Uterus (tissue), 4 donors: ENCODE results near the gene BLOC1S3. TPM values are rescaled to one million over a fixed set of nuclear protein-coding genes. Genes with fewer than 3 reads are reported as not detected.

Experiments used
- DNase-seq, 2 donors: peaks; one replicate each; pipeline ENCODE4 v3.0.0-alpha.2; 2019 to 2020
- H3K27ac ChIP-seq, 2 donors: fragments of 200-600 bp; sonication (generic); 1 replicate in 1 of 2; 2 replicates in 1 of 2; pipeline ENCODE4 v1.5.1; 2016 to 2018
- H3K27me3 ChIP-seq, 2 donors: fragments of 200-600 bp; sonication (generic); one replicate each; pipeline ENCODE4 v1.5.1; 2018 to 2019; ENCODE audit warnings: control low read depth in 1 of 2
- H3K36me3 ChIP-seq, 2 donors: fragments of 200-600 bp; sonication (generic); one replicate each; pipeline ENCODE4 v1.5.1; 2019; ENCODE audit warnings: control low read depth in 1 of 2
- H3K4me1 ChIP-seq, 2 donors: fragments of 200-600 bp; sonication (generic); one replicate each; pipeline ENCODE4 v1.5.1; 2018 to 2019; ENCODE audit warnings: control low read depth in 1 of 2
- H3K4me3 ChIP-seq, 2 donors: fragments of 200-600 bp; sonication (generic); 1 replicate in 1 of 2; 2 replicates in 1 of 2; pipeline ENCODE4 v1.5.1; 2018 to 2019; ENCODE audit warnings: mild to moderate bottlenecking in 1 of 2
- H3K9me3 ChIP-seq, 2 donors: fragments of 200-600 bp; sonication (generic); one replicate each; pipeline ENCODE4 v1.5.1; 2019; ENCODE audit warnings: control low read depth in 1 of 2
- CTCF ChIP-seq, 4 experiments: fragments of 200-600 bp in 2 of 4; fragments of 450-650 bp in 2 of 4; sonication (generic) in 2 of 4; IDR thresholded peaks; one replicate each; pipeline ENCODE4 v1.5.1; 2016 to 2019; ENCODE audit warnings: antibody characterized with exemption in 4 of 4, mild to moderate bottlenecking in 2 of 4, moderate library complexity in 1 of 4
- POLR2A ChIP-seq, 2 donors: fragments of 450-650 bp; IDR thresholded peaks; one replicate each; pipeline ENCODE4 v1.6.1; 2016; ENCODE audit warnings: antibody characterized with exemption in 2 of 2, mild to moderate bottlenecking in 1 of 2, moderate library complexity in 1 of 2
- intact Hi-C: fragments of 100-400 bp; cut with DNase I; formaldehyde crosslinking; loops from one replicate; pipeline ENCODE4 v1.15.1; 2023; ENCODE audit warnings: low total_unique reads
- total RNA-seq, 4 donors: library from RNA; depleted of rRNA in 3 of 4; stranded (reverse); fragments of >200 nt in 3 of 4; gene quantifications; one replicate each; pipeline versions ENCODE4 v1.1.0 to v1.2.4, GENCODE V29; 2014 to 2023
- donor health status: DM: yes; HTN: yes; CAD: no.

Gene BLOC1S3
- total RNA-seq, 4 donors from 2014 or later: 4.6 to 16.2 (median 10.2) TPM; not detected in 1

GRCh38 chr19:45150751-45151281, 27.8 kb upstream of the BLOC1S3 start:
- no peak overlapping the region for H3K27ac ChIP-seq
- TF ChIP-seq CTCF (IDR thresholded peaks at IDR 0.05) (no peak), POLR2A (IDR thresholded peaks at IDR 0.05) (no peak)
- intact Hi-C loops: no loop called here
- H3K27me3 ChIP-seq: peaks cover 15 to 18% of the 10 kb centered on the region in 2 donors
- DNase-seq: no peak
- H3K4me3 ChIP-seq: no peak overlapping the region
- peaks cover 0 to 21% of the 10 kb centered on the region in 2 donors for H3K4me1 ChIP-seq
- H3K36me3 ChIP-seq: no peaks in the 10 kb centered on the region
- no peaks in the 10 kb centered on the region for H3K9me3 ChIP-seq

DNA sequence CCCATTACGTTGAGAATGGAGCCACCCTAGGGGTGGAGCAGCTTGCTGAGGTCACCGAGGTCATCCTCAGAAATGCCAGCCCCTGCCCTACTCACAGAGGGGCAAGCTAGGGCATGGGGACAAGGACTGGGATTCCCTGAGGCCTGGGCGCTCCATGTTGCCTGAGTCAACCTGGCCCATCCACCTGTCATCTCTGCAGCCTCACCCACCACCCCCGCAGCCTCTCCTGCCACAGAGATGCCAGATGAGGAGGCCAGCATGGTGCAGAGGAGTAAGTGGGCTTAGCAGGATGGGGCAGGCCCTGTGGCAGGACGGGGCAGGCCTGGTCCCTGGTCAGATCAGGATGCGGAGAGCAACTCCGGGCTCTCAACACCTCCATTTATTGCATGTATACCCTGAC, 27.3 kb upstream of the BLOC1S3 start:
- DNase-seq: no peak
- no peak overlapping the region for H3K4me3 ChIP-seq
- no peak overlapping the region for H3K27ac ChIP-seq
- TF ChIP-seq POLR2A (IDR thresholded peaks at IDR 0.05) (no peak), CTCF (IDR thresholded peaks at IDR 0.05) (no peak)
- intact Hi-C loops: no loop called here
- H3K27me3 ChIP-seq: peaks cover 15 to 18% of the 10 kb centered on the region in 2 donors
- peaks cover 0 to 21% of the 10 kb centered on the region in 2 donors for H3K4me1 ChIP-seq
- no peaks in the 10 kb centered on the region for H3K36me3 ChIP-seq
- H3K9me3 ChIP-seq: no peaks in the 10 kb centered on the region

GRCh38 chr19:45151821-45152503, 26.6 kb upstream of the BLOC1S3 start:
- H3K27me3 ChIP-seq: peaks cover 15 to 18% of the 10 kb centered on the region in 2 donors
- no peak overlapping the region for H3K4me3 ChIP-seq
- H3K9me3 ChIP-seq: no peaks in the 10 kb centered on the region
- no peak for DNase-seq
- no peak overlapping the region for H3K27ac ChIP-seq
- no peaks in the 10 kb centered on the region for H3K36me3 ChIP-seq
- intact Hi-C loops: no loop called here
- H3K4me1 ChIP-seq: peaks cover 0 to 21% of the 10 kb centered on the region in 2 donors
- TF ChIP-seq CTCF (IDR thresholded peaks at IDR 0.05) (no peak), POLR2A (IDR thresholded peaks at IDR 0.05) (no peak)

GRCh38 chr19:45152504-45153338, 25.9 kb upstream of the BLOC1S3 start:
- no peak overlapping the region for H3K27ac ChIP-seq
- intact Hi-C loops: no loop called here
- peaks cover 15 to 18% of the 10 kb centered on the region in 2 donors for H3K27me3 ChIP-seq
- no peaks in the 10 kb centered on the region for H3K9me3 ChIP-seq
- TF ChIP-seq CTCF (IDR thresholded peaks at IDR 0.05) (no peak), POLR2A (IDR thresholded peaks at IDR 0.05) (no peak)
- peak overlapping the region in 1 of 2 donors; percentile 19 for H3K4me3 ChIP-seq
- peaks cover 0 to 21% of the 10 kb centered on the region in 2 donors for H3K4me1 ChIP-seq
- H3K36me3 ChIP-seq: no peaks in the 10 kb centered on the region
- DNase-seq: peak in 1 of 2 donors; percentile 31
